Measurements from ENCODE around the gene TRIM34. TPM values are rescaled to one million over a fixed set of nuclear protein-coding genes. Genes with fewer than 3 reads are reported as not detected.
"Not testable (repeated sequence)": the region's sequence is repeated elsewhere in the genome, so short reads cannot be mapped to it uniquely, and the experiment has no call there.

Gene TRIM34
- total and polyA plus RNA-seq, 10 donors: 9.5 to 21.8 (median 15.2) TPM

DNA sequence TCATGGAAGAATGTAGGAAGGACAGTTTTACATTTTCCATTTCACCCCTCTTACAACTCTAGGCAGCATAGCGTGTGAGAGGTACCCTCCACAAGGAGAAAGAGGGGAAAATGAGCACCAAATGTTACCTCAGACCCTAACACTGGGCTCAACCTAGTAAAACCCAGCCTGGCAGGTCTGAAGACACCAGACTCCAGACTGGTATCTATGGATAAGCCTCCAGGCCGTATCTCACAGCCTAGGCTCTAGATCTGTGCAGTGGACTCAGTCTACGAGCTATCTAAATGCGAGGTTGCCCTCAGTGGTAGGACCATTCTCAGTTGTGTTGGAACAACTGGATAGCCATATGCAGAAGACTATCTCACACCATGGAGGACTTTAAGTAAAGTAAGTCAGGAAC lies 49.6 kb downstream of the TRIM34 start:
- H3K4me1 ChIP-seq: peaks cover 0 to 8% (median 0%) of the 10 kb centered on the region in 6 donors
- no peak for DNase-seq
- no peak overlapping the region for H3K27ac ChIP-seq
- TF ChIP-seq, protein P1, sequence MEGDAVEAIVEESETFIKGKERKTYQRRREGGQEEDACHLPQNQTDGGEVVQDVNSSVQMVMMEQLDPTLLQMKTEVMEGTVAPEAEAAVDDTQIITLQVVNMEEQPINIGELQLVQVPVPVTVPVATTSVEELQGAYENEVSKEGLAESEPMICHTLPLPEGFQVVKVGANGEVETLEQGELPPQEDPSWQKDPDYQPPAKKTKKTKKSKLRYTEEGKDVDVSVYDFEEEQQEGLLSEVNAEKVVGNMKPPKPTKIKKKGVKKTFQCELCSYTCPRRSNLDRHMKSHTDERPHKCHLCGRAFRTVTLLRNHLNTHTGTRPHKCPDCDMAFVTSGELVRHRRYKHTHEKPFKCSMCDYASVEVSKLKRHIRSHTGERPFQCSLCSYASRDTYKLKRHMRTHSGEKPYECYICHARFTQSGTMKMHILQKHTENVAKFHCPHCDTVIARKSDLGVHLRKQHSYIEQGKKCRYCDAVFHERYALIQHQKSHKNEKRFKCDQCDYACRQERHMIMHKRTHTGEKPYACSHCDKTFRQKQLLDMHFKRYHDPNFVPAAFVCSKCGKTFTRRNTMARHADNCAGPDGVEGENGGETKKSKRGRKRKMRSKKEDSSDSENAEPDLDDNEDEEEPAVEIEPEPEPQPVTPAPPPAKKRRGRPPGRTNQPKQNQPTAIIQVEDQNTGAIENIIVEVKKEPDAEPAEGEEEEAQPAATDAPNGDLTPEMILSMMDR (IDR thresholded peaks at IDR 0.05 in 8 of 11, conservative IDR thresholded peaks at IDR 0.05 in 3 of 11): no peak
- TF ChIP-seq POLR2AphosphoS5 (IDR thresholded peaks at IDR 0.05) (no peak), POLR2A (IDR thresholded peaks at IDR 0.05) (no peak)
- H3K27me3 ChIP-seq (replicated peaks in 1 of 7): no peaks in the 10 kb centered on the region
- H3K4me3 ChIP-seq: no peak overlapping the region
- peaks cover 0 to 3% (median 0%) of the 10 kb centered on the region in 8 donors for H3K9me3 ChIP-seq
- H3K36me3 ChIP-seq: peaks cover 2 to 82% (median 38%) of the 10 kb centered on the region in 6 donors
- 93 to 99% (median 95%) methylated on average over 4 of the region's 4 CpGs for WGBS, 5 donors
- intact Hi-C loops (cut with DNase I; ENCODE audit: low total_unique reads): no loop called here

DNA sequence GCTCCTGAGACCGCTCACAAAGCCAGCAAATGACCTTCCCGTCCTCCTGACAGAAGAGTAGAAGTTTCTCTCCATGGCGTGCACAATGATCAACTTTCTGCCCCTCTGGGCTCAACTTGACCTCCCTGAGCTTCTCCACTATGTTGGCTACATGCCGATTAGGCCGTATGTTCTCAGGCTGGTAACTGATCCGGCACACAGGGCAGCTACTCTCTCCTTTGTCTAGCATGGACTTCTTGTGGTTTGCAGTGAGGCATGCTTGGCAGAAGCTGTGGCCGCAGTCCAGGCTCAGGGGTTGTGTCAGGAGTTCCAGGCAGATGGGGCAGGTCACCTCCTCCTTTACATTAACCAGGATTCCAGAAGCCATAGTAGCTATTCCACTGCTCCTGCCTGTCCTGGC lies 55.0 kb downstream of the TRIM34 start:
- Histone ChIP-seq H3K36me3 (peaks cover 0 to 56% (median 35%) of the 10 kb centered on the region in 6 donors), H3K9me3 (peaks cover 0 to 3% (median 0%) of the 10 kb centered on the region in 8 donors), H3K27ac (no peak overlapping the region), H3K27me3 (replicated peaks in 1 of 7) (no peaks in the 10 kb centered on the region), H3K4me3 (no peak overlapping the region), H3K4me1 (peaks cover 0 to 43% (median 25%) of the 10 kb centered on the region in 6 donors)
- no peak for TF ChIP-seq POLR2AphosphoS5 (IDR thresholded peaks at IDR 0.05)
- no peak for TF ChIP-seq POLR2A (IDR thresholded peaks at IDR 0.05)
- TF ChIP-seq, protein P1 (IDR thresholded peaks at IDR 0.05 in 8 of 11, conservative IDR thresholded peaks at IDR 0.05 in 3 of 11): no peak
- DNase-seq: no peak
- 96 to 99% (median 97%) methylated on average over 7 of the region's 7 CpGs for WGBS, 5 donors
- intact Hi-C loops (cut with DNase I; ENCODE audit: low total_unique reads): no loop called here

DNA sequence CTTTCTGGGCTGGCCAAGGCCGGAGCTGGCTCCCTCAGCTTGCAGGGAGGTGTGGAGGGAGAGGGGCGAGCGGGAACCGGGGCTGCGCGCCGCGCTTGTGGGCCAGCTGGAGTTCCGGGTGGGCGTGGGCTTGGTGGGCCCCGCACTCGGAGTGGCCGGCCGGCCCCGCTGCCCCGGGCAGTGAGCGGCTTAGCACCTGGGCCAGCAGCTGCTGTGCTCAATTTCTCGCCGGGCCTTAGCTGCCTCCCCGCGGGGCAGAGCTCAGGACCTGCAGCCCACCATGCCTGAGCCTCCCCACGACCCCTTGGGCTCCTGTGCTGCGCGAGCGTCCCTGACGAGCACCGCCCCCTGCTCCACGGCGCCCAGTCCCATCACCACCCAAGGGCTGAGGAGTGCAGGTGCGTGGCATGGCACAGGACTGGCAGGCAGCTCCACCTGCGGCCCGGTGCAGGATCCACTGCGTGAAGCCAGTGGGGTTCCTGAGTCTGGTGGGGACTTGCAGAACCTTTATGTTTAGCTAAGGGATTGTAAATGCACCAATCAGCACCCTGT lies 58.2 kb downstream of the TRIM34 start:
- peak; percentile 83 for DNase-seq
- H3K36me3 ChIP-seq: peaks cover 0 to 37% (median 26%) of the 10 kb centered on the region in 6 donors
- H3K27ac ChIP-seq; intact Hi-C loops (cut with DNase I; ENCODE audit: low total_unique reads); H3K9me3 ChIP-seq; H3K27me3 ChIP-seq (replicated peaks in 1 of 7): not testable (repeated sequence)
- H3K4me1 ChIP-seq: peaks cover 0 to 60% (median 31%) of the 10 kb centered on the region in 6 donors
- WGBS, 5 donors: 82 to 96% (median 91%) methylated on average over 13 to 33 of the region's 33 CpGs
- H3K4me3 ChIP-seq: peak overlapping the region in 1 of 8 donors; percentile 76

DNA sequence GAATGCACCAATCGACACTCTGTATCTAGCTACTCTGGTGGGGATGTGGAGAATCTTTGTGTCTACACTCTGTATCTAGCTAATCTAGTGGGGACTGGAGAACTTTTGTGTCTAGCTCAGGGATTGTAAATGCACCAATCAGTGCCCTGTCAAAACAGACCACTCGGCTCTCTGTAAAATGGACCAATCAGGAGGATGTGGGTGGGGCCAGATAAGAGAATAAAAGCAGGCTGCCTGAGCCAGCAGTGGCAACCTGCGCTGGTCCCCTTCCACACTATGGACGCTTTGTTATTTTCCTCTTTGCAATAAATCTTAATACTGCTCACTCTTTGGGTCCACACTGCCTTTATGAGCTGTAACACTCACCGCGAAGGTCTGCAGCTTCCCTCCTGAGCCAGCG lies 58.8 kb downstream of the TRIM34 start:
- peak in 2 of 3 donors; percentile 29 to 76 for TF ChIP-seq POLR2AphosphoS5 (IDR thresholded peaks at IDR 0.05)
- H3K4me3 ChIP-seq: peak overlapping the region; percentile 44 to 76 (median 58)
- peaks cover 0 to 30% (median 20%) of the 10 kb centered on the region in 6 donors for H3K36me3 ChIP-seq
- H3K9me3 ChIP-seq; DNase-seq; intact Hi-C loops (cut with DNase I; ENCODE audit: low total_unique reads); H3K27me3 ChIP-seq (replicated peaks in 1 of 7): not testable (repeated sequence)
- 36 to 58% (median 46%) methylated on average over 6 to 7 of the region's 7 CpGs for WGBS, 5 donors
- peaks cover 4 to 66% (median 35%) of the 10 kb centered on the region in 6 donors for H3K4me1 ChIP-seq
- H3K27ac ChIP-seq: peak overlapping the region in 7 of 8 donors; percentile 81 to 97 (median 93)

DNA sequence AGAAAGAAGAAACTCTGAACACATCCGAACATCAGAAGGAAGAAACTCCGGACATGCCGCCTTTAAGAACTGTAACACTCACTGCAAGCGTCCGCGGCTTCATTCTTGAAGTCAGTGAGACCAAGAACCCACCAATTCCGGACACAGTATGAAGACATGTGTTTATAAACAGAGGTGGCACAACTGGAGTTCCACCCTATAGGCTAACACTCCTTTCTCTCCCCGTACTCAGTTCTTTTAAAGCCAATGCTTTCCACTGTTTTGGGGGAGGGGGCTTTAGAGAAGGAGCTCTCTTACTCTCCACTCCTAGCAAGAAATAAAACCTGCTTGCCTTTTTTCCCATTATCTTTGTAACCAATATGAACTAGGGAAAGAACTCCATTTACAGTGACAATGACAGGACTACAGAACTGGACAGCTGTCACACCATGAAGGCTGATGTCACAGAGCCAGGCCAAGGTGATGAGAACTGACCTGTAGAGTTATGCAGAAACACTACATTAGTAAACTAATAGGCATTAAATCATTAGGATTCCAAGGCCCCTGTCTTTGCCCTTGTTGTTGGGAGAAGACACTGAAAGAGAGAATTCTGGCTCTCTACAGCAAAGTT lies 59.3 kb downstream of the TRIM34 start:
- H3K27ac ChIP-seq: peak overlapping the region; percentile 81 to 97 (median 92)
- peaks cover 0 to 25% (median 15%) of the 10 kb centered on the region in 6 donors for H3K36me3 ChIP-seq
- H3K4me1 ChIP-seq: peaks cover 9 to 72% (median 40%) of the 10 kb centered on the region in 6 donors
- TF ChIP-seq POLR2A (IDR thresholded peaks at IDR 0.05) (no peak), POLR2AphosphoS5 (IDR thresholded peaks at IDR 0.05) (no peak)
- TF ChIP-seq, protein P1 (IDR thresholded peaks at IDR 0.05 in 8 of 11, conservative IDR thresholded peaks at IDR 0.05 in 3 of 11): no peak
- H3K27me3 ChIP-seq (replicated peaks in 1 of 7): no peaks in the 10 kb centered on the region
- H3K4me3 ChIP-seq: peak overlapping the region; percentile 44 to 76 (median 58)
- DNase-seq: no peak
- WGBS, 5 donors: 16 to 31% (median 19%) methylated on average over 6 to 8 of the region's 8 CpGs
- no peaks in the 10 kb centered on the region for H3K9me3 ChIP-seq
- intact Hi-C loops (cut with DNase I; ENCODE audit: low total_unique reads): no loop called here
